Loucy (cell line): Measurements from ENCODE around the gene AGAP5.

ENCODE experiments used
- H2AFZ ChIP-seq: fragments of 200-600 bp; sonication (generic); 2 replicates; pipeline ENCODE4 v1.6.0; 2016; ENCODE audit warnings: antibody characterized with exemption, mild to moderate bottlenecking, low read length, moderate library complexity
- H3F3A ChIP-seq: fragments of 200-600 bp; 2 replicates; pipeline ENCODE4 v1.6.0; 2016; ENCODE audit warnings: antibody characterized with exemption, low read depth, mild to moderate bottlenecking
- H3K27me3 ChIP-seq: fragments of 200-600 bp; sonication (generic); 2 replicates; pipeline ENCODE4 v1.6.1; 2014; ENCODE audit warnings: low read length, mild to moderate bottlenecking; ENCODE audit not compliant: insufficient read depth, poor library complexity, severe bottlenecking
- H3K36me3 ChIP-seq: fragments of 200-600 bp; sonication (generic); 2 replicates; pipeline ENCODE4 v1.6.1; 2016; ENCODE audit warnings: low read length; ENCODE audit not compliant: insufficient read depth
- H3K4me1 ChIP-seq: fragments of 200-600 bp; sonication (generic); 2 replicates; pipeline ENCODE4 v1.5.1; 2014; ENCODE audit warnings: low read length, mild to moderate bottlenecking; ENCODE audit not compliant: insufficient read depth, poor library complexity, severe bottlenecking
- H3K4me2 ChIP-seq: fragments of 200-600 bp; sonication (generic); 2 replicates; pipeline ENCODE4 v1.6.0; 2014; ENCODE audit warnings: antibody characterized with exemption, low read length, low read depth, mild to moderate bottlenecking; ENCODE audit not compliant: poor library complexity, severe bottlenecking
- H3K4me3 ChIP-seq: fragments of 200-600 bp; sonication (generic); 2 replicates; pipeline ENCODE4 v1.5.1; 2014; ENCODE audit warnings: low read length, mild to moderate bottlenecking, mixed read lengths; ENCODE audit not compliant: poor library complexity, severe bottlenecking
- H3K79me2 ChIP-seq: fragments of 200-600 bp; sonication (generic); 2 replicates; pipeline ENCODE4 v1.6.1; 2014; ENCODE audit warnings: low read length; ENCODE audit not compliant: insufficient read depth
- H3K9ac ChIP-seq: fragments of 200-600 bp; sonication (generic); 2 replicates; pipeline ENCODE4 v1.6.0; 2014; ENCODE audit warnings: mild to moderate bottlenecking, low read depth, low read length, moderate library complexity; ENCODE audit not compliant: poor library complexity, severe bottlenecking
- H3K9me2 ChIP-seq: fragments of 200-600 bp; sonication (generic); replicated peaks from 2 replicates; pipeline ENCODE4 v1.6.1; 2016; ENCODE audit warnings: low read depth, low read length, mixed read lengths
- H3K9me3 ChIP-seq: fragments of 200-600 bp; sonication (generic); 2 replicates; pipeline ENCODE4 v1.6.1; 2014; ENCODE audit warnings: mild to moderate bottlenecking, antibody characterized with exemption, low read length, low read depth; ENCODE audit not compliant: insufficient read depth
- H4K20me1 ChIP-seq: fragments of 200-600 bp; sonication (generic); 2 replicates; pipeline ENCODE4 v1.6.0; 2014; ENCODE audit warnings: antibody characterized with exemption, low read length, mild to moderate bottlenecking; ENCODE audit not compliant: insufficient read depth, poor library complexity, severe bottlenecking
- EZH2phosphoT487 ChIP-seq: fragments of 200-600 bp; IDR thresholded peaks from 2 replicates; pipeline ENCODE4 v1.6.1; 2018; ENCODE audit warnings: antibody characterized with exemption, mild to moderate bottlenecking, moderate library complexity, borderline replicate concordance
- TF ChIP-seq, protein P1 (sequence below): fragments of 200-600 bp; sonication (generic); conservative IDR thresholded peaks from 2 replicates; pipeline ENCODE4 v1.5.1; 2014; ENCODE audit warnings: mild to moderate bottlenecking, antibody characterized with exemption, low read length

Gene AGAP5

GRCh38 chr10:73653195-73653594 lies 44.7 kb downstream of the AGAP5 start:
- H3K79me2 ChIP-seq: no peaks in the 10 kb centered on the region
- H3K36me3 ChIP-seq: no peaks in the 10 kb centered on the region
- TF ChIP-seq EZH2phosphoT487: no peak
- TF ChIP-seq, protein P1, sequence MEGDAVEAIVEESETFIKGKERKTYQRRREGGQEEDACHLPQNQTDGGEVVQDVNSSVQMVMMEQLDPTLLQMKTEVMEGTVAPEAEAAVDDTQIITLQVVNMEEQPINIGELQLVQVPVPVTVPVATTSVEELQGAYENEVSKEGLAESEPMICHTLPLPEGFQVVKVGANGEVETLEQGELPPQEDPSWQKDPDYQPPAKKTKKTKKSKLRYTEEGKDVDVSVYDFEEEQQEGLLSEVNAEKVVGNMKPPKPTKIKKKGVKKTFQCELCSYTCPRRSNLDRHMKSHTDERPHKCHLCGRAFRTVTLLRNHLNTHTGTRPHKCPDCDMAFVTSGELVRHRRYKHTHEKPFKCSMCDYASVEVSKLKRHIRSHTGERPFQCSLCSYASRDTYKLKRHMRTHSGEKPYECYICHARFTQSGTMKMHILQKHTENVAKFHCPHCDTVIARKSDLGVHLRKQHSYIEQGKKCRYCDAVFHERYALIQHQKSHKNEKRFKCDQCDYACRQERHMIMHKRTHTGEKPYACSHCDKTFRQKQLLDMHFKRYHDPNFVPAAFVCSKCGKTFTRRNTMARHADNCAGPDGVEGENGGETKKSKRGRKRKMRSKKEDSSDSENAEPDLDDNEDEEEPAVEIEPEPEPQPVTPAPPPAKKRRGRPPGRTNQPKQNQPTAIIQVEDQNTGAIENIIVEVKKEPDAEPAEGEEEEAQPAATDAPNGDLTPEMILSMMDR: 0 out of 2 replicates have a peak, but pooled peaks have one; percentile 15
- peaks cover 29% of the 10 kb centered on the region for H3K4me1 ChIP-seq
- H3F3A ChIP-seq: no peaks in the 10 kb centered on the region
- H3K9ac ChIP-seq: no peak overlapping the region
- no peaks in the 10 kb centered on the region for H3K27me3 ChIP-seq
- no peak overlapping the region for H3K4me2 ChIP-seq
- H3K4me3 ChIP-seq: no peak overlapping the region
- H3K9me3 ChIP-seq: no peaks in the 10 kb centered on the region
- H4K20me1 ChIP-seq: no peaks in the 10 kb centered on the region
- no peaks in the 10 kb centered on the region for H3K9me2 ChIP-seq
- H2AFZ ChIP-seq: no peak overlapping the region

GRCh38 chr10:73650537-73651331 lies 47.2 kb downstream of the AGAP5 start:
- Histone ChIP-seq H3K4me2 (peak overlapping the region; percentile 14), H3K9me3 (no peaks in the 10 kb centered on the region), H4K20me1 (no peaks in the 10 kb centered on the region), H3F3A (no peaks in the 10 kb centered on the region), H3K4me1 (peaks cover 30% of the 10 kb centered on the region), H3K9ac (peak overlapping the region; percentile 21), H3K36me3 (no peaks in the 10 kb centered on the region), H2AFZ (no peak overlapping the region), H3K27me3 (no peaks in the 10 kb centered on the region), H3K79me2 (no peaks in the 10 kb centered on the region; the same call in 1 of the 2 replicates), H3K9me2 (no peaks in the 10 kb centered on the region), H3K4me3 (peak overlapping the region; percentile 35)
- TF ChIP-seq, protein P1: no peak
- TF ChIP-seq EZH2phosphoT487: no peak

DNA sequence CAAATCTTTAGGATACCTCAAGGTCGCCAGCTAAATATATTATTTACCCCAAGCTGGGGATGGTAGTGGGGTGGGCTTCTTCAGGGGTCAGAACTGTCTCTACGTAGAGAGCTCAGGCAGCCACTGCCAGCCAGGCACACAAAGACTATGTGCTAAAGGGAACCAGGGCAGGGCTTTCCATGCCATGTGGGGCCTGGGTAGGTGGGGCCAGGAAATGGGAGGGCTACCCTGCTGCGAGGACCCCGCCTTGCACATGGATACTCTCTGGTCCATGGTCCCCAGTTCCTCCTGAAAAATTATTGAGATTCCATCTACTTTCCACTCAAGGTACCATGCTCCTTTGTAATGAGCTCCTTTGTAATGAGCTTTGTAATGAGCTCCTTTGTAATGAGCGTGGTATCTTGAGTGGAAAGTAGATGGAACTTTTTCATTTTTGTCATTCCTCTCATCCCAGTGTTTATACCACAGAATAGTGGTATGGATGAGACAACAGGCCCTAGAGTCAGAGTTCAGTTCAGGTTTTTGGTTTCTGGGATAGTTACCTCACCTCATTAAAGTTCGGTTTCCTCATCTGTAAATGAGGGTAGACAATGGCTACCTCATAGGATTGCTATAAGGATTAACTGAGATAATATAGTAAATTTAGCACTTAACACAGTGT lies 47.9 kb downstream of the AGAP5 start:
- Histone ChIP-seq H3K9me2 (no peaks in the 10 kb centered on the region), H3K4me2 (no peak overlapping the region), H3K36me3 (no peaks in the 10 kb centered on the region), H4K20me1 (no peaks in the 10 kb centered on the region), H3K9ac (no peak overlapping the region), H3K4me3 (no peak overlapping the region), H3K4me1 (peaks cover 24% of the 10 kb centered on the region), H3K9me3 (no peaks in the 10 kb centered on the region), H3K27me3 (no peaks in the 10 kb centered on the region), H3K79me2 (no peaks in the 10 kb centered on the region; the same call in 1 of the 2 replicates), H2AFZ (no peak overlapping the region), H3F3A (no peaks in the 10 kb centered on the region)
- TF ChIP-seq, protein P1: no peak
- no peak for TF ChIP-seq EZH2phosphoT487
